ENCODE results near the gene BAIAP2.
"Not testable (repeated sequence)": the region's sequence is repeated elsewhere in the genome, so short reads cannot be mapped to it uniquely, and the experiment has no call there.

The BAIAP2 gene

GRCh38 chr17:81022344-81022676 is 12.6 kb upstream of the BAIAP2 start:
- DNase-seq = no peak

- no peak for DNase-seq
Measured at GRCh38 chr17:81025065-81025740, 9.7 kb upstream of the BAIAP2 start.

- DNase-seq = no peak
Measured at GRCh38 chr17:81025741-81026129, 9.2 kb upstream of the BAIAP2 start.

- no peak for DNase-seq
Measured at GRCh38 chr17:81026266-81027036, 8.5 kb upstream of the BAIAP2 start.

DNA sequence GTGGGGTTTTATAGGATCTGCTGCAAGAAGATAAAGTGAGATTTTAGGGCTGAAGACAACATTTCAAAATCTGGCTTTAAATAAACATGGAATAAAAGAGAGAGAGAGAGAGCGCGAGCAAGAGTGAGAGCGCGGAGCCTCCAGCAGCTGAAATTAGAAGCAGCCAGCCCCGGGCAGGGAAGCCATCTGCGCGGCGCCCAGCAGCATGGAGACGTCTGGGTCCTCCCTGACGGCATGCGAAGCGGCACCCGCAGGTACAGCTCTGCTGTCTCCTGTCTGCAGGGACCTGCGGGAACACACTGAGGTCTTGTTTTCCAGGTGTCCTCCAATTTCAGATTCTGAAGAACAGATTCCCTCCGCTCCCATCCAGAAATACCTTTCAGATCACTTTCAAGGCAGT is 7.9 kb upstream of the BAIAP2 start:
- no peak for DNase-seq

DNA sequence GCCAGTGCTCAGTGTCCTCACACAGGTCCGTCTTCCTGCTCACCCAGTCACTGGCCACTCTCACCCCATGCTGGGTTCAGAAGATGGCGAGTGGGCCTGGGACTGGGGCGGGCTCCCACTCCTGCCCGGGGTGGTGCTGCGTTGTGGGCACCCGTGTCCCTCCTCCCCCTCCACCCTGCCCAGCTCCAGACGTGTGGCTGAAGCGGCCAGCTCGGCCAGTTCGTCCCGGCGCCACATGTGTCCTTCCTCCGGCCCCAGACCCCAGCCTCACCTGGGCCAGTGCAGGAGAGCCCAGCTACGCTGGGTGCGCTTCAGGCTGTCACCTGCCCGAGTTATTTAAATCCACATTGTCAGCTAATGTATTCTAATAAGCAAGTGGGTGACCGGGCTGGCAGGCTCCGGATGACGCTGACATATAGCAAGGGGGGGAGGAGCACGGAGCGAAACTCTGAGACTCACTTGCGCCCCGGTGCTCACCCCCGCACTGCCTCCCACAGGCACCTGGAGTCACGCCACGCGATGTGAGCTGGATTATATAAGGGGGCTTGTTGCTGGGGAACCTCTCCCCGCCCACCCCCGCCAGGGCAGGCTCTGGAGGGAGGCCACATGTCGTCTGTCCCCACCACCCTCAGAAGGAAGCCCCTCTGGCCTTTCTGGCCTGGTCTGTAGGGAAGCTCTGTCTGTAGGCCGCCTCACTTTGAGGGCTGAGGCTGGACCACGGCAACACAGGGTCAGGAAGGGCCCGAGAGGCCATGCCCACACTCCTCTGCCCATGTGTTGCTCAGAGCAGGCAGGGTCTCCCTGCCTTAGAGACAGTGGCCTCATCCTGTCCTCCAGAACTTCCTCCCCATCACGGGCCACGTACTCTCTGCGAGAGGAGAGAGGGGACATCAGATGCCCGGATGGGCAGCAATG is 7.1 kb upstream of the BAIAP2 start:
- DNase-seq = no peak

DNA sequence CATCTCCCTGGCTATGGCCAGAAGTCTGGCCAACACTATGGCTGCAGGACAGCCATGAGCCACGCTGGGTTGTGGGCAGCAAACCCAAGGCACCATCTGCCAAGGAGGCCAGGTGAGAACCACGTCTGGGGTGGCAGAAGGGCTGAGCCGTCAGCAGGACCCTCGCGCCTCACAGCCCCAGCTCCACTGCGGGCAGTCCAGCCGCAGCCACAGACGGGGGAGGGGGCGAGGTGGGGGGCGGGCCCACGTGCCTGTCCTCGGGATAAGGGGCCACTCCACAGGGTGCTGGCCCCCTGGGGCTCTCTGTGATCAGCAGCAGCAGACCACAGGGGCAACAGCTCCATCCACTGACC is 6.5 kb upstream of the BAIAP2 start:
- DNase-seq = no peak

DNA sequence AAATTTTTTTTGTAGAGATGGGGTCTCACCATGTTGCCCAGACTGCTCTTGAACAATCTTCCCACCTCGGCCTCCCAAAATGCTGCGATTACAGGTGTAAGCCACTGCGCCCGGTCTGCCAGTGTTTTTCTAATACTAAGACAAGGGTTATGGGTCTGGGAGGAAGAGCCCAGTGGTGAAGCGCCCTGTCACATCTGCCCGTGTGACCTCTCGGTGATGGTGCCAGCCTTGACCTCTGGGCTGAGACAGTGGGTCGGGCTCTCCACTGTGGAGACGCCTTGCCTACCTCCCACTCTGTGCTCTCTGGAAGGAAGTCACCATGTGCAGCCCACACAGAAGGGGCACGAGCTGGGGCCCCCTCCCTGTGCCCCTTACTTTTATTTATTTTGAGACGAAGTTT is 5.1 kb upstream of the BAIAP2 start:
- DNase-seq = no peak

- not testable (repeated sequence) for DNase-seq
Measured at GRCh38 chr17:81030312-81030711, 4.6 kb upstream of the BAIAP2 start.

DNA sequence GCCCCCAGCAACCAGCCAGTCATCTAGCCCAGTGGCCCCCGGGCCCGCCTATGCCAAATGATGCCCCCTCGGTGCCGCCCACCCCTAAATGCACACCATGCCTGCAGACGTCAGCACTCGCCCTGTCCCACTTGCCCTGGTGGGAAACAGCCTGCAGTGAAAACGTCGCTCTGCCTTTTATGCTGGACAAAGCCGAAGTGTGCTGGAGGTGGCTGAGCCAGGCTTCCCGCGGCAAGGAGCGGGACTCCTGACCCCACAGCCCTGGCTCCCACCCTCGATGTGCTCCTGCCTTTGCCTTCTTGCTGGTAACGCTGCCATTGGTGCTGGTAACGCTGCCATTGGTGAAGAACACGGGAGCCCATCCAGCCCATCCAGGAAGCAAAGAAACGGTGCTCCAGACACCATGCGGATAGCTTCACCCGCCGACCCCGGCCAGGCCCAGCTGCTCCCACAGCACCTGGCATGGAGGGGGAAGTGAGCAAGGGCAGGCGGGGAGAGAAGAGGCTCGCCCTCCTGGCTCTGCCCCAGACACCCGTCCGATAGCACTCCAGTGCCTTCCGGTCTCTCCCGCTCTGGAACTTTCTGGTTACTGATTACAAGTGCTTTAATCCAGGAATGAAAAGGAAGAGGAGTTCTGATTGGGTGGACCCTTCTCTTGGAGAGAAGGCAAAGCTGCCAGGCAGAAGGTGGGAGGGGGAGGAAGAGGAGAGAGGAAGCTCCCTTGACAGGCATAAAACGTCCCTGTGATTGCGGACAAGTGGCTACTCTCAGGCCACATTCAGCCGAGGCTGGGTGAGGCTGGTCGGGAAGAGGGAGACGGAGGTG is 4.0 kb upstream of the BAIAP2 start:
- DNase-seq = no peak

DNA sequence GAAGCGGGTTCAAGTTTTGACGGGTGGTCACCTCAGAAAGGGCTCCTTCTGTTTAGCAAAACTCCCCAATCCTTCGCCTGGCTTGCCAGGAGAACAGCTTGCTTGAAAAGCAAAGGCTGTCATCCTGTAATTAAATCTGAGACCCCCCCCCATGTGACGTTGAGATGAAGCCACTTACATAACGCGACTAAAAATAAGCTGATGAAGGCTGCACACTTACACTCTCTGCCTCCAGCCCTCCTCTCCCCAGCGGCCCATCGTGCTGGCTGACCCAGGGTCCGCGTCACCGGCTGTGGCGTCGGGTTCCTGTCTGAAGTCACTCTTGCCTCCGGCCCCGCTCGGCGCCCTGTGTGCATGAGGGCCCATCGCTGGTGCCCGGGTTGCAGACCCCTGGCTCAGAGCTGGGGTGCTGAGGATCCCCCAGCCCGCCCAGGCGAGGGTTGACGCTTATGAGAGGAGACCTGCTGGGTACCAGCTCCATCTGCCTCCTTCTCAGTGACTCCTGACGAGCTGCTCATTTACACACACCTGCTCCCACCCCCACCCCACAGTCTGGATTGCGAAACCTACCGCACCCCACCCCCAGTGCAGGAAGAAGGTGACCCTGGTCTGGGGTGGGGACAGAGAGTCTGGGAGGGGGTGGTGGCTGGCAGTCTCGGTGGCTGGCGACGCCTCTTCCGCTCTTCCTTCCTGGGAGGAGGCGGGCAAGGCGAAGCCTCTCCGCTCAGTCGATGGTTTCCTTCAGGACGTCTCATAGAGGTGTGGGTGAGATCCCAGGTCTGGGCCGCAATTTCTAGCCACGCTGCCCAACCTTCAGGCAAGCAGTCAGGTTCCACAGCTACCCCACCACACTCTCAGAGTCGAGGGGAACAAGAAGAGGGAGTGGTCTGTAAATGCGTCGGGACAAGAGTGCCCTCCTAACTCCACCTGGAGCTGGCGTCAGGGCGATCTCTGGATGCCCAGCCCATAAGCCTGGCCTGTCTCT is 3.1 kb upstream of the BAIAP2 start:
- no peak for DNase-seq

DNA sequence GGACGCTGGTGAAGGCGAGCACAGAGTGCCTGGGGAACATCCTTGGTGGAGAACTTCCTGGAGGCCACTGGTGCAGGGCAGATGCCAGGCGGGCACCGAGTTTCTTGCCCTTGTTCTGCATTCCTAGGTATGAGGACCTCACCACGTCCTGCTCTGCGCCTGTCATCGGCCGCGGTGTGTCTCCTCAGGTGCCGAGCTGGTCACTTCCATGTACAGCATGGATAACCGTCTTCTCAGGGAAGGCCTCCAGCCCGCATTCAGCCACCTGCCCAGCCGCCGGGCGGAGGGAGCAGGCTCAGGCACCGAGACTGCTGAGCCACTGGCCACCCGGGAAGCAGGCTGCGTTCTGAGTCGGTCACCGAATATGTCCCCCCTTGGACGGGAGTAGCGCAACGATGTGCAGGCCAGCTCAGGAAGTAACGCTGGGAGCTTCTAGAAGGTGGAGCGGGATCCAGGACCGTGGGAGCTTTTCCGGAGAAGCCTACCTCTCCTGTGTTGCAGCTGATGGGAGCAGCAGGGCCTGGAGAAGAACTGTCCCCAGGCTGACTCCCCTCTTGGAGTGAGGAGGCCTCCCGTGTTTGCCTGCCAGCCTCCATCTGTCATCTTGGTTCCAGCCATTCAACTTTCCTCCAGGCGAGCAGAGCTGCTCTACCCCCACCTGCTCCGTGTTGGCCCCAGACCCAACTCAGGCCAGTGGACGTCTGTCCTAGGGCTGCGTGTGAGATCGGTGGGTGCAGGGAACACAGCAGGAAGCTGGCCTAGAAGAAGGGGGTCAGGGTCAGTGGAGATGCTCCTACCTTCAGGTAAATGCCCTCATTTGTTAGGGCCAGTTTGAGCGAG is 2.1 kb upstream of the BAIAP2 start:
- no peak for DNase-seq

- no peak for DNase-seq
Measured at GRCh38 chr17:81033535-81034167, 1.3 kb upstream of the BAIAP2 start.

DNA sequence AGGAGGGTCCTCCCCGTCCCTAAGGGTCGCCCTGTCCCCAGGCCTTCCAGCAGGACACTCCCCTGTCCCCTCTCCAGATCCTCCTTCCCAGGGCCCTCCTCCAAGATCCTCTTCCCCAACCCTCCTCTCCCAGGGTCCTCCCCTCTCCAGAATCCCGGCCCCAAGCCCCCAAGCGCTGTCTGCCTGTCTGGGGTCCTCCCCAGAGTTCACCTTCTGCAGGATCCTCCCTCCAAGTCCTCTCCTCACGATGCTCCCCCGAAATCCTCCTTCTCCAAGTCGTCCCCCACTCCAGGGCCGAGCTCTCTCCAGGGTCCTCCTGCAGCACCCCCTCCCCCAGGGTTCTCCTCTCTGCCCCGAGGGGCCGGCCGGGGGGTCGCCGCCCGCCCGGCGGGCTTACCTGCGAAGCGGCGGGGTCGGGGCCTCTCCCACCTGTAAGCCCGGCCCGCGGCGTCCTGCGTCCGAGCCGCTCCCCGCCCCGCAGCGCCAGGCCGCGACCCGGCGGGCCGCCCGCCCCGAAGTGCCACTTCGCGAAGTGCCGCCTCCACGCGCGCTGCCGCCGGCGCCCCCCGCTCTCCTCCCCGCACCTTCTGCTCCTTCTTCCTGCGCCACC is 678 bp upstream of the BAIAP2 start:
- DNase-seq = no peak

DNA sequence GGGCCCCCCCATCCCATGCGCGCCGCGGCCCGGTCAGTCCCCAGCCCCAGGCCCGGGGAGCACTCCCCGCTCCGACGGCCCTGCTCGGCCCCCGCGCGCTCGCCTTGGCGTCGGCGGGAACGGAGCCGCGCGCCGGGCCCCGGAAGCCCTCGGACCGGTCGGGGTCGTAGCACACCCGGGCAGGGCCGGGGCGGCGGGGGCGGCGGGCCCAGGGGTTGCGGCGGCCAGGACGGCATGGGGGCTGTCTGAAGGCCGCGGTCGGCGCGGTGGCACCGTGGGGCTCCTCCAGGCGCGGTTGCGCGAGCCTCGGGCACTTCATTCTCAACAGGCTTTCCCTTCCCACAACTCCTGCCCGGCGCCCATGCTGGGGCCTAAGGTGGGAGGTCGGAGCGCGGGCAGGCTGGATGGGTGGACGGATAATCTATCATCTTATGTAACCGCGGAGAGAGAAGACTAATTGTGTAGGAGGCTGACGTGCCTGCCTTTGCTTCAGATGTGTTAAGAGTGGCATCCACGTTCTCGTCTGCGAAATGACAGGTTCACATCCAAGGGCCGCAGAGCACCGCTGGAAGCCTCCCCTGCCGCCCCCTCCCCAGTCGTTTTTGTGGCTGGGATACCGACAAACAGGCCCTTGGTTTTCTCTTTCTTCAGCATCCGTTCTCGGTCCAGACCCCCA is 708 bp downstream of the BAIAP2 start:
- DNase-seq = peak; percentile 11

DNA sequence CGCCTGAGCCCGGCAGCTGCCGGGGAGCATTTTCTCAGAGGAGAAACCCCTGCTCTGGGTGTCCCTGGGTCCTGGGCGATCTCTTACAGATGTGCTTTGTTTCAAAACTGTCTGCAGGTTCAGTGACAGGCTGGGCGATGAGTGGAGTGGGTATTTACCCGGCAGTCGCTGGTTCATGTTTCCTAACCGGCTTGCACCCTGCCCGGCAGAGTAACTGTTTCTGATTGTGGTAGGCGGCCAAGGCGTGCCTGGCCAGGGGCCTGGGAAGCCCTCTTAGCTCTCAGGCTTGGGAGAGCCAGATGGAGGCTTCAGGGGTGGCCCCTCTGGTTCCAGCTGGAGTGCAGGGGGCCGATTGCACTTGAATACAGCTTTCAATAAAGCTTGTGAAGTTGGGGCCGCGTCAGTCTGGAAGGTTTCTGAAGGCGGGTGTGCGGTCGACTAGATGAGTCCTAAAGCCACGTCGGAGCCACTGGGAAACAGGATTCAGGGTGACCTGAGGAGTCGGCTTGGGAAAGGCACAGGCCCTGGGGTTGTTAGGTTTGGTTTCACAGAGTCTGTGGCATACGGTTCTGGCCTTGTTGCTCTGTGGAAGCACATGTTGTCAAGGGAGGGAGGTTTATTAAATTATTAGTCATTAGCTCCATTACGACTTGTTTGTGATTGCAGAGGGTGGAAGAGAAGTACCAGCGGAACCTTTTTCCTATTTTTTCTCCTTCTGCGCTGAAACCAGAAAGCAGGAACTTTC is 1.4 kb downstream of the BAIAP2 start:
- peak; percentile 21 for DNase-seq

- no peak for DNase-seq
Measured at GRCh38 chr17:81037026-81037797, 2.3 kb downstream of the BAIAP2 start.

Measured in fibroblast of skin of abdomen (primary cell).